Fibroblast of lung (primary cell): ENCODE measurements around the gene PDE2A. TPM values are rescaled to one million over a fixed set of nuclear protein-coding genes. Genes with fewer than 3 reads are reported as not detected.
"Not testable (repeated sequence)": the region's sequence is repeated elsewhere in the genome, so short reads cannot be mapped to it uniquely, and the experiment has no call there.

Experiments
- DNase-seq, 2 donors: peaks; one replicate each; pipeline versions ENCODE4 v3.0.0 to v3.0.0-alpha.2; 2010; ENCODE audit warnings: low read depth in 2 of 2
- H2AFZ ChIP-seq: 2 replicates; pipeline ENCODE4 v1.5.1; 2012; ENCODE audit warnings: low read length, control low read depth, inconsistent platforms
- H3K27ac ChIP-seq: 2 replicates; pipeline ENCODE4 v1.5.1; 2011; ENCODE audit warnings: low read length, control low read depth; ENCODE audit not compliant: insufficient read depth
- H3K27me3 ChIP-seq: 2 replicates; pipeline ENCODE4 v1.5.1; 2011; ENCODE audit warnings: mild to moderate bottlenecking, low read length; ENCODE audit not compliant: control insufficient read depth, insufficient read depth
- H3K36me3 ChIP-seq: 2 replicates; pipeline ENCODE4 v1.5.1; 2011; ENCODE audit warnings: low read length; ENCODE audit not compliant: control insufficient read depth, insufficient read depth
- H3K4me1 ChIP-seq: 2 replicates; pipeline ENCODE4 v1.5.1; 2011; ENCODE audit warnings: low read length; ENCODE audit not compliant: control insufficient read depth, insufficient read depth; ENCODE audit errors: extremely low read depth
- H3K4me2 ChIP-seq: 2 replicates; pipeline ENCODE4 v1.5.1; 2011; ENCODE audit warnings: low read length, control low read depth; ENCODE audit not compliant: insufficient read depth; ENCODE audit errors: extremely low read depth
- H3K4me3 ChIP-seq, 4 experiments: fragments of 200-600 bp in 1 of 4; sonication (generic) in 1 of 4; replicated peaks in 1 of 4; 2 replicates each; pipeline ENCODE4 v1.5.1; 2011 to 2016; ENCODE audit warnings: low read length in 4 of 4, low read depth in 3 of 4, mild to moderate bottlenecking in 3 of 4, control low read depth in 2 of 4, inconsistent platforms in 1 of 4, mixed read lengths in 1 of 4; ENCODE audit not compliant: insufficient read depth in 1 of 4; ENCODE audit errors: control extremely low read depth in 1 of 4
- H3K79me2 ChIP-seq: 2 replicates; pipeline ENCODE4 v1.5.1; 2012; ENCODE audit warnings: mild to moderate bottlenecking, low read length, inconsistent platforms; ENCODE audit not compliant: control insufficient read depth, insufficient read depth
- H3K9ac ChIP-seq: 2 replicates; pipeline ENCODE4 v1.5.1; 2011; ENCODE audit warnings: mild to moderate bottlenecking, low read length, control low read depth; ENCODE audit not compliant: insufficient read depth
- H3K9me3 ChIP-seq: 2 replicates; pipeline ENCODE4 v1.5.1; 2012; ENCODE audit warnings: low read depth, low read length; ENCODE audit not compliant: control insufficient read depth, insufficient read depth
- H4K20me1 ChIP-seq: 2 replicates; pipeline ENCODE4 v1.5.1; 2011; ENCODE audit warnings: low read length; ENCODE audit not compliant: control insufficient read depth, insufficient read depth; ENCODE audit errors: extremely low read depth
- CTCF ChIP-seq, 2 donors: IDR thresholded peaks in 1 of 2; conservative IDR thresholded peaks in 1 of 2; 1 replicate in 1 of 2; 2 replicates in 1 of 2; pipeline ENCODE4 v1.5.1; 2011 to 2012; ENCODE audit warnings: low read length in 2 of 2, control low read depth in 1 of 2, inconsistent platforms in 1 of 2, low read depth in 1 of 2, mild to moderate bottlenecking in 1 of 2
- EZH2 ChIP-seq: IDR thresholded peaks from 2 replicates; pipeline ENCODE4 v1.5.1; 2012; ENCODE audit warnings: low read length, control low read depth, mild to moderate bottlenecking; ENCODE audit errors: missing control alignments
- polyA plus RNA-seq, 2 donors: library from polyadenylated mRNA; depleted of rRNA in 1 of 2; stranded (reverse) in 1 of 2; unstranded in 1 of 2; fragments of >200 nt; gene quantifications; 2 replicates each; pipeline ENCODE4 v1.2.1, GENCODE V29; 2011 to 2012; ENCODE audit warnings: missing spikeins in 1 of 2
- total RNA-seq: library from RNA; depleted of rRNA; stranded (reverse); fragments of >200 nt; gene quantifications from 2 replicates; pipeline ENCODE4 v1.2.1, GENCODE V29; 2014

Gene PDE2A
- total and polyA plus RNA-seq, 2 donors (not counting 1 experiment from before 2014, with no cell fraction given), result 0.50 to 2.6 TPM

GRCh38 chr11:72561856-72562255 lies 112.4 kb downstream of the PDE2A start:
- Histone ChIP-seq H4K20me1 (no peaks in the 10 kb centered on the region), H2AFZ (no peak overlapping the region), H3K27me3 (peaks cover 5% of the 10 kb centered on the region), H3K79me2 (no peaks in the 10 kb centered on the region), H3K4me3 (no peak overlapping the region), H3K27ac (no peak overlapping the region), H3K9ac (no peak overlapping the region), H3K36me3 (no peaks in the 10 kb centered on the region), H3K9me3 (no peaks in the 10 kb centered on the region), H3K4me1 (no peaks in the 10 kb centered on the region), H3K4me2 (no peak overlapping the region)
- TF ChIP-seq CTCF (conservative IDR thresholded peaks at IDR 0.05 in 1 of 2, IDR thresholded peaks at IDR 0.05 in 1 of 2; ENCODE audit: low read depth in 1 of 2, low read length in 2 of 2), result no peak
- TF ChIP-seq EZH2, result no peak
- peak in 1 of 2 donors; percentile 6 for DNase-seq

GRCh38 chr11:72560864-72561263 lies 113.4 kb downstream of the PDE2A start:
- H3K4me1 ChIP-seq, DNase-seq, H3K9me3 ChIP-seq, H3K9ac ChIP-seq, H3K36me3 ChIP-seq, H3K4me3 ChIP-seq, H3K79me2 ChIP-seq, H3K27ac ChIP-seq, H3K4me2 ChIP-seq, H4K20me1 ChIP-seq, H2AFZ ChIP-seq, H3K27me3 ChIP-seq: not testable (repeated sequence)

- TF ChIP-seq EZH2, result no peak
- TF ChIP-seq CTCF (conservative IDR thresholded peaks at IDR 0.05 in 1 of 2, IDR thresholded peaks at IDR 0.05 in 1 of 2; ENCODE audit: low read depth in 1 of 2, low read length in 2 of 2), result no peak
- Histone ChIP-seq H4K20me1 (no peaks in the 10 kb centered on the region), H3K4me3 (no peak overlapping the region), H3K9me3 (no peaks in the 10 kb centered on the region), H3K9ac (no peak overlapping the region), H3K27me3 (peaks cover 8% of the 10 kb centered on the region), H3K27ac (no peak overlapping the region), H3K36me3 (no peaks in the 10 kb centered on the region), H3K4me1 (no peaks in the 10 kb centered on the region), H3K79me2 (no peaks in the 10 kb centered on the region), H3K4me2 (no peak overlapping the region), H2AFZ (no peak overlapping the region)
- DNase-seq, result no peak
Observed at GRCh38 chr11:72556433-72556832, 117.8 kb downstream of the PDE2A start.

GRCh38 chr11:72555014-72555522 lies 119.2 kb downstream of the PDE2A start:
- H3K9me3 ChIP-seq, H3K27ac ChIP-seq, H3K79me2 ChIP-seq, H3K27me3 ChIP-seq, H3K4me3 ChIP-seq, H3K4me1 ChIP-seq, H3K36me3 ChIP-seq, DNase-seq, H4K20me1 ChIP-seq, H3K4me2 ChIP-seq, H3K9ac ChIP-seq, H2AFZ ChIP-seq: not testable (repeated sequence)
